ENCODE measurements around the gene ETFDH.
"Not testable (repeated sequence)": the region's sequence is repeated elsewhere in the genome, so short reads cannot be mapped to it uniquely, and the experiment has no call there.

DNA sequence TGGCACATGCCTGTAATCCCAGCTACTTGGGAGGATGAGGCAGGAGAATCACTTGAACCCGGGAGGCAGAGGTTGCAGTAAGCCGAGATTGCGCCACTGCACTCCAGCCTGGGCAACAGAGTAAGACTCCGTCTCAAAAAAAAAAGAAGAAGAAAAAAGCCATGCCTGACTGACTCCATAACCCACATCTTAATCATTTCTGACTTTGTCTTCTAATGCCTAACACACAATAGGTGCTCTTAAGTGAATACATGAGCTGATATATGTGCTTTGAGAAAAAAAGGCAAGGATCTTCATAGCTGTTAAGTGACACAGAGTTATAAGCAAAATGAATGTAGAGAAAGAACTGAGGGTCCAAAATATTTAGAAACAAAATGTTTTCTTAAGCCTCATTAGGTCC is 40.5 kb downstream of the ETFDH start:
- not testable (repeated sequence) for TF ChIP-seq POLR2A (IDR thresholded peaks at IDR 0.05)
- TF ChIP-seq, protein P1, sequence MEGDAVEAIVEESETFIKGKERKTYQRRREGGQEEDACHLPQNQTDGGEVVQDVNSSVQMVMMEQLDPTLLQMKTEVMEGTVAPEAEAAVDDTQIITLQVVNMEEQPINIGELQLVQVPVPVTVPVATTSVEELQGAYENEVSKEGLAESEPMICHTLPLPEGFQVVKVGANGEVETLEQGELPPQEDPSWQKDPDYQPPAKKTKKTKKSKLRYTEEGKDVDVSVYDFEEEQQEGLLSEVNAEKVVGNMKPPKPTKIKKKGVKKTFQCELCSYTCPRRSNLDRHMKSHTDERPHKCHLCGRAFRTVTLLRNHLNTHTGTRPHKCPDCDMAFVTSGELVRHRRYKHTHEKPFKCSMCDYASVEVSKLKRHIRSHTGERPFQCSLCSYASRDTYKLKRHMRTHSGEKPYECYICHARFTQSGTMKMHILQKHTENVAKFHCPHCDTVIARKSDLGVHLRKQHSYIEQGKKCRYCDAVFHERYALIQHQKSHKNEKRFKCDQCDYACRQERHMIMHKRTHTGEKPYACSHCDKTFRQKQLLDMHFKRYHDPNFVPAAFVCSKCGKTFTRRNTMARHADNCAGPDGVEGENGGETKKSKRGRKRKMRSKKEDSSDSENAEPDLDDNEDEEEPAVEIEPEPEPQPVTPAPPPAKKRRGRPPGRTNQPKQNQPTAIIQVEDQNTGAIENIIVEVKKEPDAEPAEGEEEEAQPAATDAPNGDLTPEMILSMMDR (IDR thresholded peaks at IDR 0.05), result not testable (repeated sequence)
